Urothelium cell line (cell line): ENCODE data around the gene GPRC5A.

Experiments
- DNase-seq: peaks from one replicate; pipeline ENCODE4 v3.0.0; 2011; ENCODE audit warnings: low spot score, mixed read lengths
- FAIRE-seq: peaks from 2 replicates; lab custom pipeline; 2011; peaks lifted over from hg19 to GRCh38; lab: Jason Lieb, UNC

The GPRC5A gene

GRCh38 chr12:12885096-12885792, 6.1 kb upstream of the GPRC5A start:
- DNase-seq = peak; percentile 72

DNA sequence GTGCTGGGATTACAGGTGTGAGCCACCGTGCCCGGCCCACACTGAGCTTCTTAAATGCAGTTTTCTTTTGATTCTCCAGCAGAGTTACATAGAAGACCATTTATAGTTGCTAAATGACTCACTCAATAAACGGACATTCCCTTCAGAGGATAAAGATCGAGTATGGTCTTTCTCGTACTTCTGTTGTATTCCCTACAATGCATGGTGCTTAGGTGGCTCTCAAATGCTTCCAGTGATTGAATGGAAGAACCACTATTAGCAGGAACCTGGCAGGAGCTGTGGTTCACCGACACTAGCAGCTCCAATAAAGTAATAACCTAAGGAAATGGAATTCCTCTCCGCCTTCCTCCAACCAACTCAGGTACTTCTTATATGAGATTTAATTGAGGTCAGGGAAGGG, 3.9 kb upstream of the GPRC5A start:
- no peak for FAIRE-seq

More at GRCh38 chr12:12885096-12885792, 6.1 kb upstream of the GPRC5A start:
- no peak for FAIRE-seq

GRCh38 chr12:12889701-12890100, 1.7 kb upstream of the GPRC5A start:
- FAIRE-seq (no peak), DNase-seq (no peak)

More for the DNA sequence above, 3.9 kb upstream of the GPRC5A start:
- DNase-seq = no peak

- peak; percentile 69 for FAIRE-seq
- peak; percentile 83 for DNase-seq
Observed at GRCh38 chr12:12890543-12891079, 751 bp upstream of the GPRC5A start.

DNA sequence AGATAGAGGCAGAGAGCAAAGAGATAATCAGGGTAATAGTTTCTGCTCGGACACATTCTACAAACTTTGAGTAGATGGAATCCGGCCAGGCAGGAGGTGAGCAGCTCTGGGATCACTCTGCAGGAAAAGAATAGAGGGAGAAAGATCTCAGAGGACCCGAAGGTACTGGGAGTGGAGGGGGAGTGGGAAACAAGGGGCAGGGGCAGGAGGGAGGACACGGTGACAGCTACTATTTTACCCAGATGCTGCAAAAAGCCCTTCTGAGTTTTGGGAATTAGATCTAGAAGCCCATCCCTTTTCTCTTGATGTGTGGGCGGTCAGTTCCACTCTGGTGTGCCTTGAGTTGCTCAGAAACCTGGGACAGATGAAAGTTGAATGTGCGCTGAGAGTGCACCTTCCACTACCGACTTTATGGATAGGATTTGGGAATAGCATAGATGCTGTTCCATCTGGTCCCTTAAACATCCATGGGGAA, 556 bp downstream of the GPRC5A start:
- DNase-seq (no peak), FAIRE-seq (peak; percentile 77)

GRCh38 chr12:12892681-12893141, 1.3 kb downstream of the GPRC5A start:
- FAIRE-seq (no peak), DNase-seq (no peak)

DNA sequence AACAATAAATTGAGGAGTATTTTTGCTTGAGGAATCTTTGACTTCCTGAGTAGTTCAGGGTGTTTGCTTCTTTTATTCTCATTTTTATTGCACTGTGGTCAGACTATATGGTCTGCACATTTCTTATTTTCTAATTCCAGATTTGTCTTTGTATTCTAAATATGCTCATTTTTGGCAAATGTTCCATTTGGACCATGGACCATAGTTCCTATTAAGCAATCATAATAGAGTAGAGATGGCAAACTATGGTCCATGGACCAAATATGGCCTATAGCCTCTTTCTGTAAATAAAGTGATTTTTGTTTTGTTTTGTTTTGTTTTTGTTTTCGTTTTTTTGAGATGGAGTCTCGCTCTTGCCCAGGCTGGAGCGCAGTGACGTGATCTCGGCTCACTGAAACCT, 2.1 kb downstream of the GPRC5A start:
- FAIRE-seq (no peak), DNase-seq (no peak)

GRCh38 chr12:12896260-12896659, 4.9 kb downstream of the GPRC5A start:
- no peak for DNase-seq
- no peak for FAIRE-seq

- DNase-seq (no peak), FAIRE-seq (no peak)
Observed at GRCh38 chr12:12897302-12897701, 5.9 kb downstream of the GPRC5A start.

- no peak for DNase-seq
- no peak for FAIRE-seq
Observed at GRCh38 chr12:12898136-12898717, 6.9 kb downstream of the GPRC5A start.

DNA sequence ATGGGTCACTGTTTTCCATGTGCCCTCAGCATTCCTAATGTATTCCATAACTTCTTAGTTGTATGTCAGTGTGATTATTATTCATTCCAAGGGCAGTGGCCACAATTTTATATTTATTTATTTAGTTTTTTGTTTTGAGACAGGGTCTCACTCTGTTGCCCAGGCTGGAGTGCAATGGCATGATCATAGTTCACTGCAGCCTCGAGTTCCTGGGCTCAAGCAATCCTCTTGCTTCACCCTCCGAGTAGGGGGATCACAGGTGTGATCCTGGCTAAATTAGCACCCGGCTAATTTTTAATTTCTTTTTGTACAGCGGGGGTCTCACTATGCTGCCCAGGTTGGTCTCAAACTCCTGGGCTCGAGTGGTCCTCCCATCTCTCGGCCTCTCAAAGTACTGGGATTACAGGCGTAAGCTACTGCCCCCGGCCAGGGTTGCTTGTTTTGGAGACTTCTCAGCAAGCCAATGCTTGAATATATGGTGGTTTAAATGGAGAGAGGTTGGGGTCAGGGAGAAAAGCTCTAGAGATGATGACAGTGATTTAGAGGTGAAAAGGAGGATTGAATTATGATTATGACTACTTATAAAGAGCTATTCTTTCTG, 7.6 kb downstream of the GPRC5A start:
- FAIRE-seq (no peak), DNase-seq (no peak)

DNA sequence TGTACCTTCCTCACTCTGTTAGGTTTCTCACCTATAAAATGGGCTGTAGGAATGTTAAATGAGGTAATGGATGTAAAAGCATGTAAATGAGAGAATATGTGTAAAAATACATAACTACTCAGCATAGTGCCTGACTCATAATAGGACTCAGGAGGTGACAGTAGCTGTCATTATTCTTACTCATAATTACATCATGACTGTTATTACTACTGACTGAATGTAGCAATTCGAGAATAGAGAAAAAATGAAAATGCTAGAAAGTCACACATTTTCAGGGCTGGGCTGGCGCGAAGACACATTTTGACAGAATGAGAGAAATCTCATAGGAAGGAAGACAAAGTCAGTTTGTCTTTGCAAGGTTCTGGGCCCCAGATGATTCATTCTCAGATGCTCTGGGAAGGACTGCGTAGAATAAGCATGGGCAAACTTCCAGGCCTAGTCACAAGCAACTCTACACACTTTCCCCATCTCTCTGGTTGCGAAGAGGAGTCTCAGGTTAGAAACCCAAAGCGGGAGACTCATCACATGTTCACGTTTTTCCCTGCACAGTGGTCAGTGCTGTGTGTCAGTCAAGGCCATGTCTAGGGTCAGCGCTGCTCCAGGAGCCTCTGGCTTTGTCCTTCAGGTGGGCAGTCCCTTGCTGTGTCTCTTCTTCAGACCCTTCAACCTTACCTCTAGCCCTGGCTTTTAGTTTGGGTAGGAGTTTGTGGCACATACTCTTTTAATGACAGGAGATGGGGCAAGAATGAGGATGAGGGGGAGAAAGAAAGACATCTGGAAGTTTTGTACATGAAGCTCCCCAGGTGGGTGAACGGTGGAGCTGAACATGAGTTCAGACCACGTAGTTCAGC, 8.4 kb downstream of the GPRC5A start:
- DNase-seq (peak; percentile 80), FAIRE-seq (peak; percentile 70)

DNA sequence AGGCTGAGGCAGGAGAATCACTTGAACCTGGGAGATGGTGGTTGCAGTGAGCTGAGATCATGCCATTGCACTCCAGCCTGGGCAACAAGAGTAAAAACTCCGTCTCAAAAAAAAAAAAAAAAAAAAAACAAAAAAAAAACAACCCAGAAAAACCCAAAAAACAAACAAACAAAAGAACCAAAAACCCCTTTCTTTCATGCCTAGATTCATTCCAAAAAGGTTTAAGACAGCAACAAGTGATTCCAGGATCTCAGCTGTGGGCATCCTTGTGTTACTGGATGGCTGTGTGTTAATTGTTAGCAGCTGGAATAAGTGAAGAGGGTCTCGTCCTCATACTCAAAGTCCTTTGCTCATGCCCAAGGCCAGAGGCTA, 9.4 kb downstream of the GPRC5A start:
- no peak for DNase-seq
- FAIRE-seq = no peak

- FAIRE-seq (peak; percentile 91), DNase-seq (peak; percentile 84)
Observed at GRCh38 chr12:12901158-12901791, 9.9 kb downstream of the GPRC5A start.

- DNase-seq = no peak
- FAIRE-seq = no peak
Observed at GRCh38 chr12:12902036-12902435, 10.7 kb downstream of the GPRC5A start.

GRCh38 chr12:12903642-12904609, 12.6 kb downstream of the GPRC5A start:
- FAIRE-seq (peak; percentile 84), DNase-seq (peak; percentile 59)

DNA sequence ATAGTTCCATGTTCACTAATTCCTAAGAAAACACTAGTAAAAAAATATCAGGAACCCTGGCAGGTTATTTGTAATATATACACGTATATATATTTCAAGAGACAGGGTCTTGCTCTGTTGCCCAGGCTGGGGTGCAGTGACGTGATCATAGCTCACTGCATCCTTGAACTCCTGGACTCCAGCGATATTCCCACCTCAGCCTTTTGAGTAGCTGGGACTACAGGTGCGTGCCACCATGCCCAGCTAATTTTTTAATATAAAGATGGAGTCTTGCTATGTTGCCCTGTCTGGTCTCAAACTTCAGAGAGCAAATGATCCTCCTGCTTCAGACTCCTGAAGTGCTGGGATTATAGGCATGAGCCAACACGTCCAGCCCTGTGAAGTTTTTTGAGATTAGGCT, 16.2 kb downstream of the GPRC5A start:
- no peak for DNase-seq
- FAIRE-seq = no peak

GRCh38 chr12:12908252-12908651, 16.9 kb downstream of the GPRC5A start:
- no peak for DNase-seq
- peak; percentile 17 for FAIRE-seq

GRCh38 chr12:12908711-12909110, 17.3 kb downstream of the GPRC5A start:
- DNase-seq (no peak), FAIRE-seq (peak; percentile 95)
